ENCODE results near the gene TBCCD1. TPM values are rescaled to one million over a fixed set of nuclear protein-coding genes. Genes with fewer than 3 reads are reported as not detected.

TBCCD1 gene
- total RNA-seq, 4 donors from 2014 or later: 9.7 to 17.7 (median 14.6) TPM

- no peak for DNase-seq (ENCODE audit: low spot score in 2 of 2)
- WGBS, 2 donors: 84 to 91% methylated on average over 5 of the region's 5 CpGs
- intact Hi-C loops (cut with DNase I; ENCODE audit: low total_unique reads): no loop called here
- TF ChIP-seq POLR2A (IDR thresholded peaks at IDR 0.05) (no peak), CTCF (IDR thresholded peaks at IDR 0.05) (no peak)
- no peak overlapping the region for H3K4me3 ChIP-seq (ENCODE audit: low read depth, poor library complexity, severe bottlenecking)
These were observed 38.7 kb upstream of the TBCCD1 start for GRCh38 chr3:186605561-186606545.

GRCh38 chr3:186605078-186605477 lies 37.9 kb upstream of the TBCCD1 start:
- no peak overlapping the region for H3K4me3 ChIP-seq (ENCODE audit: low read depth, poor library complexity, severe bottlenecking)
- intact Hi-C loops (cut with DNase I; ENCODE audit: low total_unique reads): no loop called here
- no peak for DNase-seq (ENCODE audit: low spot score in 2 of 2)
- no peak for TF ChIP-seq POLR2A (IDR thresholded peaks at IDR 0.05)
- no peak for TF ChIP-seq CTCF (IDR thresholded peaks at IDR 0.05)

- DNase-seq (ENCODE audit: low spot score in 2 of 2): no peak
- WGBS, 2 donors: 79 to 84% methylated on average over 7 of the region's 7 CpGs
- intact Hi-C loops (cut with DNase I; ENCODE audit: low total_unique reads): no loop called here
- TF ChIP-seq CTCF (IDR thresholded peaks at IDR 0.05) (no peak), POLR2A (IDR thresholded peaks at IDR 0.05) (no peak)
- no peak overlapping the region for H3K4me3 ChIP-seq (ENCODE audit: low read depth, poor library complexity, severe bottlenecking)
These were observed 36.0 kb upstream of the TBCCD1 start for GRCh38 chr3:186603159-186603558.

- no peak overlapping the region for H3K4me3 ChIP-seq (ENCODE audit: low read depth, poor library complexity, severe bottlenecking)
- intact Hi-C loops (cut with DNase I; ENCODE audit: low total_unique reads): no loop called here
- 65 to 70% methylated on average over 3 of the region's 3 CpGs for WGBS, 2 donors
- TF ChIP-seq CTCF (IDR thresholded peaks at IDR 0.05) (no peak), POLR2A (IDR thresholded peaks at IDR 0.05) (no peak)
- DNase-seq (ENCODE audit: low spot score in 2 of 2): no peak
These were observed 33.8 kb upstream of the TBCCD1 start for GRCh38 chr3:186600896-186601295.

GRCh38 chr3:186599785-186600166 lies 32.6 kb upstream of the TBCCD1 start:
- intact Hi-C loops (cut with DNase I; ENCODE audit: low total_unique reads): no loop called here
- TF ChIP-seq CTCF (IDR thresholded peaks at IDR 0.05) (no peak), POLR2A (IDR thresholded peaks at IDR 0.05) (no peak)
- 86 to 100% methylated on average over 2 of the region's 2 CpGs for WGBS, 2 donors
- no peak overlapping the region for H3K4me3 ChIP-seq (ENCODE audit: low read depth, poor library complexity, severe bottlenecking)
- DNase-seq (ENCODE audit: low spot score in 2 of 2): no peak

Measured in lower leg skin (tissue), 4 donors.